ENCODE measurements around the gene ABL1. TPM values are rescaled to one million over a fixed set of nuclear protein-coding genes. Genes with fewer than 3 reads are reported as not detected.

The ABL1 gene
- total RNA-seq, 1 experiment from 2014 or later = 83.6 TPM

DNA sequence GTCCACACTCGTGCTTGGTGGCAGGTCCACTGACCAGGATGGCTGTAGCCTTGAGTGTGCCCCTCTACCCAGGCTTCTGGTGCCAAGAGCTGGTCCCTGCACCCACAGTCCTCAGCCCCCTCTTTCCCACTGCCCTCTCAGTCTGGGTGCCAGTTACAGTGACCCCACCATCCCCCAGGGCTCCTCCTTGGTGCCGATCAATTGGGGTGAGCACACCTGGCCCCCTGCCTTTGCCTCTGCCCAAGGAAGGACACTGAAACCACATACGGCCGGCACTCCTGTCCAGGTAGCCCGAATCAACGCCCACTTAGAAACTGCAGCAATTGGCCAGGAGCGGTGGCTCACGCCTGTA is 80.0 kb downstream of the ABL1 start:
- H3K4me1 ChIP-seq (ENCODE audit: insufficient read depth, low read length) = no peaks in the 10 kb centered on the region
- no peaks in the 10 kb centered on the region for H3K23me2 ChIP-seq (ENCODE audit: insufficient read length, low read depth, low read length, poor library complexity, severe bottlenecking)
- H2BK120ac ChIP-seq (ENCODE audit: low read depth, low read length, poor library complexity, severe bottlenecking) = no peak overlapping the region
- no CpG with 5 or more reads among the region's 8 CpGs for WGBS (ENCODE audit: extremely low coverage, insufficient read length, low lambda C conversion rate)
- H3K9me3 ChIP-seq (ENCODE audit: control insufficient read depth, low read depth, low read length) = no peaks in the 10 kb centered on the region
- H3K4ac ChIP-seq (ENCODE audit: low read depth, low read length) = no peak overlapping the region
- no peak overlapping the region for H3K56ac ChIP-seq (ENCODE audit: insufficient read length, low read depth, low read length)
- no peak overlapping the region for H3T11ph ChIP-seq (ENCODE audit: low read length)
- H4K5ac ChIP-seq (ENCODE audit: insufficient read length, low read depth, low read length) = no peak overlapping the region
- no peak for TF ChIP-seq CTCF (conservative IDR thresholded peaks at IDR 0.05)
- no peak overlapping the region for H2BK20ac ChIP-seq (ENCODE audit: low read depth, low read length, poor library complexity, severe bottlenecking)
- Mint-ChIP-seq H3K9me3 (no peaks in the 10 kb centered on the region), H3K27me3 (ENCODE audit: low read depth) (no peaks in the 10 kb centered on the region), H3K4me3 (no peak overlapping the region; a peak in 1 of 5 replicates), H3K36me3 (ENCODE audit: insufficient read depth in 1 of 3, low read depth in 3 of 3) (no peaks in the 10 kb centered on the region), H3K27ac (no peak overlapping the region), H3K4me1 (peaks cover 12 to 32% of the 10 kb centered on the region in 2 experiments)
- no peak overlapping the region for H3K4me2 ChIP-seq (ENCODE audit: insufficient read depth, insufficient read length, low read length)
- H2AK5ac ChIP-seq (ENCODE audit: insufficient read length, low read length) = no peak overlapping the region
- H3K79me1 ChIP-seq (ENCODE audit: insufficient read depth, low read depth, low read length, poor library complexity, severe bottlenecking) = no peaks in the 10 kb centered on the region
- H3K18ac ChIP-seq (ENCODE audit: insufficient read length, low read depth, low read length) = no peak overlapping the region
- H3K14ac ChIP-seq (ENCODE audit: insufficient read depth, low read length) = no peak overlapping the region
- H2BK15ac ChIP-seq (ENCODE audit: low read depth, low read length) = no peak overlapping the region
- H3K27ac ChIP-seq (ENCODE audit: insufficient read length, low read depth, low read length) = no peak overlapping the region
- H3K79me2 ChIP-seq (ENCODE audit: insufficient read depth, low read length) = no peaks in the 10 kb centered on the region
- no peaks in the 10 kb centered on the region for H4K20me1 ChIP-seq (ENCODE audit: control insufficient read depth, insufficient read depth, insufficient read length)
- no peak overlapping the region for H4K8ac ChIP-seq (replicated peaks; ENCODE audit: insufficient read length, low read depth, low read length)
- no peak for DNase-seq
- no peaks in the 10 kb centered on the region for H3K27me3 ChIP-seq (ENCODE audit: insufficient read depth, low read length)
- H3K9ac ChIP-seq (ENCODE audit: extremely low read depth, insufficient read length, low read length) = no peak overlapping the region
- no peak overlapping the region for H3K23ac ChIP-seq (ENCODE audit: insufficient read length, low read depth, low read length)
- no peak overlapping the region for H2AFZ ChIP-seq (ENCODE audit: low read length)
- H2BK5ac ChIP-seq (ENCODE audit: insufficient read length, low read length) = no peak overlapping the region
- no peak overlapping the region for H2BK12ac ChIP-seq (ENCODE audit: insufficient read length, low read depth, low read length)
- no peak overlapping the region for H4K91ac ChIP-seq (ENCODE audit: insufficient read length, low read depth, low read length)
